ENCODE results near the gene BUB3.
"Not testable (repeated sequence)": the region's sequence is repeated elsewhere in the genome, so short reads cannot be mapped to it uniquely, and the experiment has no call there.

Gene BUB3

DNA sequence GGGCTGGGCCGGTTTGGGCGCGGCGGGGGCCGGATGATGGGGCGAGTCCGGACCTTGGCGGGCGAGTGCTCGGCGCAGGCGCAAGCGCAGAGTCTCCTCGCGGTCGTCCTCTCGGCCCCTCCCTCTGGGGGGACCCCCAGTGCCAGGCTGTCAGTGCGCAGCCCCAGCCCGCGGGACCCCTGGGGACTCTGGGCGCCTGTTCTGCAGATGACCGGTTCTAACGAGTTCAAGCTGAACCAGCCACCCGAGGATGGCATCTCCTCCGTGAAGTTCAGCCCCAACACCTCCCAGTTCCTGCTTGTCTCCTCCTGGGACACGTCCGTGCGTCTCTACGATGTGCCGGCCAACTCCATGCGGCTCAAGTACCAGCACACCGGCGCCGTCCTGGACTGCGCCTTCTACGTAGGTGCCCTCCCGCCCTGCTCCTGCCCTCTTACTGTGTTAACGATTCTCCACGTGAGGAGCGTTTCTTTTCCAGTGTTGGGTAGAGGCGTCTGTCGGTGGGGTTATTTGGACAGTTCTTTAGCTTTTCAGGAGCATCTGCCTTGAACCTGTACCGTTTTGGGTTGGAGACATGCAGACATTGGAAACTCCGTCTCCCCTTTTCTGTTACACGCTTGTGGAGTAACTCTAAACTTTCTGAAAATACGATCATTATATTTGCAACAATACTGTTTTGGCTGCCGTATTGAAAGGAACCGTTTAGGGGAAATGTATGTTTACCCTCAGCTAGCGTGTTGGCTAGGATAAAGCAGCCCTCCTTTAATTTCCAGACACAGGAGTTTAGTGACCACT lies 706 bp downstream of the BUB3 start:
- no peak for DNase-seq

DNA sequence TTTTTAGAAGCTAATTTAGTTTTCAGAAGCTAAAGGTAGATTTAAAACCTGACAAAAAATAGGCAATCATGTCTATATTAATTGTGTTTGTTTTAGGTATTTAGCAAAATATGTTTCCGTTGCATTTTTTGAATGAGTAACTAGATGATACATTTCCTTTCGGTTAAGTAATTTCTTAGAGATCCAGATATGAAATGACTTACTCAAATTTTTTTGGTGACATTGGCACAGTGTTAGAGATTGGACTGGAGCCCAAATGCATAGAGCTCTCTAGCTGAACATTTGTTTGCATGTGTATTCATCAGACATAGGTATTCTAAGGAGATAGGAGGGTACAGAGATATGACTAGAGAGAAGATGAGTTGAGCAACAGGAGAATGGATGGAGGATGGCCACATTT lies 1.9 kb downstream of the BUB3 start:
- DNase-seq: no peak

DNA sequence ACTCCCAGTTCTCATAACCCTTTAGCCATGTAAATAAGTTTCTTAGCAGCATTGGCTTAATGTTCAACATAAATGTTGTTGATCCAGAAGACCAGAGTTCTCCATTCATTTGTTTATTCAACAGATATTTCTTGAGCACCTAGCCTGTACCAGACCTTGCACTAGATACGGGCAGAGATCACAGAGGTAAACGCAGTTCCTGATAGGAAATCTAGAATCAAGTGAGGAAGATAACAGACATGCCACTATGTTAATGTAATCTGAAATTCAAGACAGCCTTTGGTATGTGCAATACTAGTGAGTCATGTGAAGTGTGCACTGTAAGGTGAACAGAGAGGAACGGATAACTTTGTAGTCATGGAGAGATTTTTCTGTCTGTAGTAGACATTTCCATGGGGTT lies 3.0 kb downstream of the BUB3 start:
- DNase-seq: no peak

DNA sequence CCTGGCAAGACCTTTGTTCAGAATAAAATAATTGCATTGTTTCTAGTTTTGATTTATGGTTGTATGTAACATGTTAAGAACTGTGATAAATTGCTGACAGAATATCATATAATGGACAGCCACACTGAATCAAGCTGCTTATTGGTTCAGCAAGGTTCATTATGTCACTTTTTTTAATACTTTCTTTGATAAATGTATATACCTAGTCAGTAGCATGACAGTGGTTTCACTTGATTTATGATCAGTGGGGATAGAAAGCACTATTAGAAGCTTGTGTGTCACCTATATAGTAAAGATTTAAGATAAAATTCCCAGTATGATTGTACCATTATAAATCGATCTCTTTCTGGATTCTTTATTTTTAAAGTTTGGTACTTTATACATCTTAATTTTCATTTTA lies 4.5 kb downstream of the BUB3 start:
- DNase-seq: no peak

DNA sequence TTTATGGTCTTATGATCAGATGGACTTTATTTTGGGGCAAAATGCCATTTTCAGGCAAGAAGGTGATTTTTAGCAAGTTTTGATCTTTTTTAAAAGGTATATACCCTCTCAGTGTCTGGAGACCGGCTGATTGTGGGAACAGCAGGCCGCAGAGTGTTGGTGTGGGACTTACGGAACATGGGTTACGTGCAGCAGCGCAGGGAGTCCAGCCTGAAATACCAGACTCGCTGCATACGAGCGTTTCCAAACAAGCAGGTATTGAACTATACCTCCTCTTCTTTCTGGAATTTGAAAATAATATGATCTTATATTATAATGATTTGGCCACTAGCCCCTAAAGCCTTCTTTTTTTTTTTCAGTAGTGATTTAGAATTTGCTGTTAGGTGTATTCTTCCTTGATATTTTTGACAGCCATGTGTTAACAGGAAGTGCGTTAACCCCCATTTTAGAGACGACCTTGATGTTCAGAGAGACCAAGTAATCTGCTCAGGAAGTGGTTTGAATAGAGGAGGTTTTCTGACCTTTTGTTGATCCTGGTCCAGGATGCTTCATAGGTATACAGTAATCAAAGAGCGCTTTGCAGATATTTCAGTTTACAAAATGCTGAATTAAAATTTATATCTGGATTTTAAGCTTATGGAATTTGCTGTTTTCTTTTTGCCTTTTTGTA lies 6.2 kb downstream of the BUB3 start:
- DNase-seq: no peak

DNA sequence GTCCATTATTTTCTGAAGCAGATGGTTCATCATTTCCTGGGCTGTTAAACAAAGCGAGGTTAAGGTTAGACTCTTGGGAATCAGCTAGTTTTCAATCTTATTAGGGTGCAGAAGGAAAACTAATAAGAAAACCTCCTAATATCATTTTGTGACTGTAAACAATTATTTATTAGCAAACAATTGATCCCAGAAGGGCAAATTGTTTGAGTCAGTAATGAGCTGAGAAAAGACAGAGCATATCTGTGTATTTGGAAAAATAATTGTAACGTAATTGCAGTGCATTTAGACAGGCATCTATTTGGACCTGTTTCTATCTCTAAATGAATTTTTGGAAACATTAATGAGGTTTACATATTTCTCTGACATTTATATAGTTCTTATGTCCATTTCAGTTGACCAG lies 10.1 kb downstream of the BUB3 start:
- no peak for DNase-seq

DNA sequence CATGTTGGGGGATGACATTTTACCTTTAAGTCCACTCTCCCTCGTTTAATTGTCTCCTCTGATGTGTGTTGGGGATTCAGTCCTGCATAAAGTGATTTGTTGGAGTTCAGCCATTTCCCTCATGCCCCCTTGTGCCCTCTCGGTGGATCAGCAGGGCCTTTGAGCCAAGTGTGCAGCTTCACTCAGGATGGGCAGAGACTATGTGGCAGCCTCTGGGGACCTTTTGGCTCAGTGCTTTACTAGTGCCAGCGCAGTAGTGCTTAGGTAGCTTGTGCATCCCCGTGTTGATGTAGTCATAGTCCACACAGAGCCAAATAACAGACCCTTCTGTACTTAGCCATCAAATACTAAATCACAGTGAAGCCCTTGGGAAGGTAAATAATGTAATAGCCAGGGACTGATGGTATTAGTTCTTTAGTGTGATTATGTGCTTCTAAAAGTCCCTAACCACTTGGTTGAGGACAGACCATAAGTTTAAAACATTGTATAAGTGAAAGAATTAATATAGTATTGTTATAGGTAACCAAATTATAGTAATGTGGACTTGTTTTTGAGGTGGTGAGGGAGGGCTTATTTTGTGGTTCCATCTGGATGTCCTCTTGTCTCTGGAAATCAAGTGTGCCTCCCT lies 11.4 kb downstream of the BUB3 start:
- no peak for DNase-seq

DNA sequence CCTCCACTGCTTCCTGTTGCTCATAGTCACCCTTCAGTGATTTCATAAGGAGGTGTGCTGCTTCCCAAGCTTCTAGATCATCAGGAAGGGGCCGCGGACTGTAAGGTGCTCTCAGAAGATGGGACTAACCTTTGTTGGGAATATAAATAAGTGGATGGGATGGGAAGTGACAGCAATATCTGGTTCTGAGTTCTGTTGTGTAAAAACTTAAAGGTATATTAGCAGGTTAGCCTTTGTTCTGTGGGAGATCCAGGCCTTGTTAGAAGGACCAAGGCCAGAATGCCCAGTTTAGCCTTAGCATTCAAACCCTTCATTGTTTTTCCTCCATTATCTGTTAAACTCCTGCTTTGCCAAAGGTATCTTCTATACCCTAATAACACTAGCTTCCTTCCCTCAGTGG lies 12.4 kb downstream of the BUB3 start:
- DNase-seq: no peak

DNA sequence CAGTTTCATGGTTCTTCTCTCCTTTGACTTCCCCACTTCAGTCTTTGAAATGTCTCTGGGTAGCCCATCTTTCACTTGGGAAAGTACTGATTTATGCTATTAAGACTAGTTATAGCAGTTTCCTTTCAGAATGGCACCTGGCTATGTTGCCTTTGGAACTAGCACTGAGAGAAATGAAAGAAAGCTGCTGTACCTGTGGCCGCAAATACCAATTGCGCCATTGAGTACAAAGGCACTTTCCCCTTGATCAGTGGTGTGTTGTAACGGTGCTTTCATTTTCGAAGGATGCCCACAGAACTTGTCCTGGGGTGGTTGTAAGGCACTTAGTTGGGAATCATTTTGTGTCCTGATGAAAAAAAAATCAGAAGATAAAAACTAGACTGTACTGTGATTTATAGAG lies 16.8 kb downstream of the BUB3 start:
- DNase-seq: no peak

DNA sequence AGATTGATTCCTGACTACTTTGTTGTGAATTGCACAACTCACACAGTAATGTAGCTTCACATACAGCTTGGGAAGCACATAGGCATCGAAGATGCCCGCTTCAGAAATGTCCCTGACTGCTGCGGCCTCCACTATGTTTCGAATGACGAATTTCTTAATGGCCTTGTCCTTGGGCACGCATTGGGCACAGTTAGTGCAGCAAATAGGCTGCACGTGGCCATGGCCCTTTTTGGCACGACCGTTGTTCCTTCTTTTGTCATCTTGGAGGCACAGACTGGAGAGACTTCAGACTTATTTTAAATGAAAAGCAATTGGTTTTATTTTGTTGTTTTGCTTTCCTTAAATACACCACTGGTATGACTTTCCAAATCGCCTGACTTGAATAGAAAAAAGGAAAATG lies 17.4 kb downstream of the BUB3 start:
- not testable (repeated sequence) for DNase-seq

DNA sequence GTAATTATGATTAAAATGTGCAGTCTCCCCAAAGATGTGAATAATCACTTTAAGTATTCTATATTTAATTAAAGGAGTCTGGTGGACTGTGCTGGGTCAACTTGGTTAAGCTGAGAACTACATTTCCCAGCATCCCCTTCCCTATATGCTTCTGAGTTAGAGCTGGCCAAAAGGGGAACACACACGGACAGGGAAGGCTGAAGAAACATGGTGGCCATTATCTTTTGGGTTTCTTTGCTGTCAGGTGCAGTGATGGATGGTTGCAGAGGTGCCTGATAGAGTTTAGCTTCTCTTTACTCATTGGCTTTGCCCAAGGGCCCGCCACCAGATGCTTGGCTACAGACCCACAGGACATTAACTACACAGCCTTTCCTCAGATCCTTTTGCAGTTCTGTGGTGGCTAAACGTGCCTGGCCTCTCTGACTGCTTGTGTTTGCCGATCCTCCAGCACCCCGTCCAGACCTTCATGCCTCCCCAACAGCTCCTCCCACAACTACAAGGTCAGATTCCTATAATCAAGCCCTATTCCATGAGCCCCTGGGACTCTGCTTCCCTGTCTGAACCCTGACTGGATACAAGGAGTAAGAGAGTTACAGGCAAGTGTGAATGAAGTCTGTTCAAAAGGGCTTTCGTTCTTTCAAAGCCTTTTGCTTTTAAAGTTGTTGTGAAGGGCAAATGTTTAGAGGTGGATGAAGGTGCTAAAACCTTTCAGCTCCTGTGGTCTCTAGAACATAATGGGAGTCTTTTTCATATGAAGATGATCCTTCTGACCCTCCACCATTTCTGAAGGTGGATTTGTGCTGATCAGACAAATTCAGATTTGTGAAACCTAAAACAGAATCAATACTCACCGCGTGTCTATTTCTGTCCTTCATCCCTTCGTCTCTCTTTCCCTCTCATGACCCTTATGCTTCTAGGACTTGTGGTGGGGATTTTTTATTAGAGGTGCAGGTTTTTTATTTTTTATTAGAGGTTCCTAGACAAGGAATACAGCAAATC lies 21.5 kb downstream of the BUB3 start:
- no peak for DNase-seq

DNA sequence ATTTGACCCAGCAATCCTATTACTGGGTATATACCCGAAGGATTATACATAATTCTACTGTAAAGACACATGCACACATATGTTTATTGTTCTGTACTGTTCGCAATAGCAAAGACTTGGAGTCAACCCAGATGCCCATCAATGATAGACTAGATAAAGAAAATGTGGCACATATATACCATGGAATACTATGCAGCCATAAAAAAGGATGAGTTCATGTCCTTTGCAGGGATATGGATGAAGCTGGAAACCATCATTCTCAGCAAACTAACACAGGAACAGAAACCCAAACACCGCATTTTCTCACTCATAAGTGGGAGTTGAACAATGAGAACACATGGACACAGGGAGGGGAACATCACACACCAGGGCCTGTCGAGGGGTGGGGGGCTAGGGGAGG lies 24.2 kb downstream of the BUB3 start:
- not testable (repeated sequence) for DNase-seq

DNA sequence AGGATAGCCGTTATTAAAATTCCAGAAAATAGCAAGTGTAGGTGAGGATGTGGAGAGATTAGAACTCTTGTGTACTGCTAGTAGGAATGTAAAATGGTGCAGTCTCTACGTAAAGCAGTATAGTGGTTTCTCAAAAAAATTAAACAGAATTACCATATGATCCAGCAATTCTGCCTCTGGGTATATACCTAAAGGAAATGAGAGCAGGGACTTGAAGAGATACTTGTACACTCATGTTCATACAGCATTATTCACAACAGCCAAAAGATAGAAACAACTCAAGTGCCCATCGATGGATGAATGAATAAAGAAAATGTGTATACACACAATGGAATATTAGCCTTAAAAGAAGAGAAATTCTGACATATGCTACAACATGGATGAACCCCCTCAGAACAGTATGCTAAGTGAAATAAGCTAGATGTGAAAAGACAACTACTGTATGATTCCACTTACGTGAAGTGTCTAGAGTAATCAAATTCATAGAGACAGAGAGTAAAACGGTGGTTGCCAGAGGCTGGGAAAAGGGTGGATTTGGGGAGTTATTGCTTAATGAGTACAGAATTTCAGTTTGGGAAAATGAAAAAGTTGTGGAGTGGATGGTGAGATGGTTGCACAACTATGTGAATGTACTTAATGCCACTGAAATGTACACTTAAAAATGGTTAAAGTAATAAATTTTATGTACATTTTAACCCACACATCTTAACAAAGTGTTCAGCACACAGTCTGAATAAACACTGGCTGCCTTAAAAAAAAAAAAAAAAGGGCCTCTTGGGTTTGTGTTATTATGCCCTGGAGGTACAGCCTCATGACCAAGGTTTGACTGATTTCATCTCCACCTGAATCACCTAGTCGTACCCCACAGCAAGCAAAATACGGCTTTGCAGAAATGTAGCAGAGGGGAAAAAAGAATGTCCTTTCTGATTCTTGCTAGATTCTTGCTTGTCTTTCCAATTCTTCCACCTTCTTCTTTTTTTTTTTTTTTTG lies 26.2 kb downstream of the BUB3 start:
- DNase-seq: no peak

DNA sequence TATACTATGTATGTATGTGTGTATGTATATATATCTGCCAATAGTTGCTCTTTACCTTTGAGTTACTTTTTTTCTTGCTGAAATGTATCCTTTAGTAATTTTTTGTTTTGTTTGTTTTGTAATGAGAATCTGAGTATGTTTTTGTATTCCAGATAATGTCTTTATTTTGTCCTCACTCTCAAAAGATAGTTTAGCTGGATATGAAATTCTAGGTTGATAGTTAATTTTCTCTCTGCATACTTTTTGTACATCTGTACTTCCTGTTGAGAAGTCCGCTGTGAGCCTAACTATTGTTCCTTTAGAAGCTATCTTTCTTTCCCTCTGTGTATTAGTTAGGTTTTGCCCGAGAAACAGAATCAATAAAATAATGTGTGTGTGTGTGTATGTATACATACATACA lies 29.5 kb downstream of the BUB3 start:
- DNase-seq: no peak

DNA sequence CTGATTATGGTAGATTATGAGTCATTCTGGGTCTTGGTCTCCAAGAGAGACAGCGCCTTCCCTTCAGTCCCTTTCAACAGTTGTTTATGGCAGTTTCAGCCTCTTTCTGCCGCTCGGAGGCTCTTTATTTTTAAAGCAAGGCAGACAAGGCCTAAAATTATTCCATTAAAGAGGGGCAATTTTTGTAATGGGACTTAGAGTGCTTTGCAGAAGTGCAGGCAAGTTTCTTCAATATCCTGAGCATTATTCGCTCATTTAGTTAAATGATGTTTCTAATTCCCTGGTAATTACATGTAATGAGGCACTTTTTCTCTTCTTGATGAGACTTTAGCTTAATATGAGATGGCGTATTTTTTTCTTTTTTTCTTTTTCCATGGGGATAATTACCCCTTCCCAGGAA lies 33.6 kb downstream of the BUB3 start:
- no peak for DNase-seq

DNA sequence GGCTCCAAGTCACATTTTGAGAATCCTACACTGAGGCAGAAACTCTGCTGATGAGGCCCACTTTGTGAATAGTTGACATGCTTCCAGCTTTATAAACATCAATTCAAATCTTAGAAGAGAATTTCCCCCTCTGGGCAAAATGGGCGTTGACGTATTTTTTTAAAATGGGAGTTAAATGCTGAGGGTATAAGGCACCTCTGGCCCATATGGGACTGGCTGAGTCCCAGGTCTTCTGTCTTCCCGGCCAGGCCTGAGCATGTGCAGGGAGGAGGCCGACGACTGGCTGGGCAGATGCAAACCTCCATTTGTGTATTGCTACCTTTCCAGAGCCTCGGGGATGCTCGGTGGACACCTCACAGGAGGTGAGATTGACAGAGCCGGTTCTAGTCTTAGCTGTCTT lies 37.7 kb downstream of the BUB3 start:
- no peak for DNase-seq

DNA sequence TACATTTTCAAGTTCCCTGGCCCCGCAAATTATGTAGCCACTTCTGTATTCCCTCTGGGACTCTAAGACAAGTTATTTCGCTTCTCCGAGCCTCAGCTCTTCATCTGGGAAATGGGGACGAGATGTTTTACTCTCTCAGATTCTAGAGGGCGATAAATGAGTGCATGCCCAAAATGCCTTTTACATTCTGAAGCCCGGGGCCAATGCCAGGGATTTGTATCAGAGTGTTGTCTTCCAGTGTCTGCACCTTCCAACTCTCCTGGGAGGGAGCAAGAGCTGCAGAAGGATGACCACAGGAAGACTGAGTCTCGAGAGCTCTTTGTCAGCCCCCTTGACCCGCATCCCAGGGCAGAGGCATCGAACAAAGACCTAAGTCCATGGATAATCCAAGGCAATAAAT lies 39.9 kb downstream of the BUB3 start:
- DNase-seq: no peak

DNA sequence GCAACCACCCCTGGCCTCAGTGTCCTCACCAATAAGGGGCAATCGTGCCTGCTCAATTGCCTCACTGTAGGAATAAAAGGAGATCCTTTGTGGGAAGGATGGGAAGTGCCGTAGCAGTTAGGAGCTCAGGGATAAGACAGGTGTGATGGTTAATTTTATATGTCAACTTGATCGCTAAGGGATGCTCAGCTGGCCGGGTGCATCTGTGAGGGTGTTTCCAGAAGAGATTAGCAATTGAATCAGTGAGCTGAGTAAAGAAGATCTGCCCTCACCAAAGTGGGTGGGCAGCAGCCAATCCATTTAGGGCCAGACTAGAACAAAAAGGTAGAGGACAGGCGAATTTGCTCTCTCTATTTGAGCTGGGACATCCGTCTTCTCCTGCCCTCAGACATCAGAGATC lies 46.3 kb downstream of the BUB3 start:
- no peak for DNase-seq

DNA sequence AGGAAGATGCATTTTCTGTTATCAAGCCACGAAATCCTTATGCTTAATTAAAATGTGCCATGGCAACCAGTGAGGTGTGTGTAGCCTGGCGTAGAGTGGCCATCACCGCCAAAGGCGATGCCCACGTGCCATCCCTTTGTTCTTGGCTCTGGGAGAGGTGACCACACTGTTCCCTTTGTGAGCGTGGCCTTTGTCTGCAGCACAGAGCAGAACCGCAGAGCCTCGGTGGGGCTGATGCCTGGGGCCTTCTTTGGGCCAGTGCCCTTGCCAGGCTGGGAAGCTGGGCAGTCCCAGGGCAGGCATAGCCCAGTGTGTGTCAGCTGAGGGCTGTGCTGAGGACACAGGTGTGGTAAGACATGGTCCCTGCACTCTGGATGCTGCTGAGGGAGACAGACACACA lies 48.3 kb downstream of the BUB3 start:
- DNase-seq: no peak

DNA sequence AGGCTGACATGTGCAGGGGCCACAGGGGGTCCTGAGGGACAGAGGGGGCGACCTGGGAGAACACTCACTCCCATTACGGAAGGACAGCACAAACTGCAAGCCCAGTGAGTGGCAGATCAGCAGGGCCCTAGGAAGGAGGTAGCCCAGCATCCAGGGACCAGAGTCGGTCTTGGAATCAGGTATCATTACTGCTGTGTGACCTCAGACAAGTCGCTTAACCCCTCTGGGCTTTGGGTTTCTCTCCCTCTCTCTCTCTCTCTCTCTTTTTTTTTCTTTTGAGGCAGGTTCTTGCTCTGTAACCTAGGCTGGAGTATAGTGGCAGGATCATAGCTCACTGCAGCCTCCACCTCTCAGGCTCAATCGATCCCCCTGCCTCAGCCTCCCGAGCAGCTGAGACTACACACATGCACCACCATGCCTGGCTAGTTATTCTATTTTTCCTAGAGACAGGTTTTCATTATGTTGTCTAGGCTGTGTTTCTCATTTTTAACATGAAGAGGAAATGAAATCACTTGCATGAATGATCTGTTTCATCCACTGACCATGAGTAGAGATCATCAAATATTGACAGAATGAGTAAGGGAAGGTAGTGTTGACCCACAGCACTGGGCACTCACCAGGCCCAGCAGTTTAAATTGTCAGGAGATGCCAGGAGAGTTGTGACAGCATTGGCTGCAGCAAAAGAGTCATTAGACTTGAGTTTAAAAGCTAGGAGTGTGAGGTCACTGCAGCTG lies 49.4 kb downstream of the BUB3 start:
- no peak for DNase-seq

DNA sequence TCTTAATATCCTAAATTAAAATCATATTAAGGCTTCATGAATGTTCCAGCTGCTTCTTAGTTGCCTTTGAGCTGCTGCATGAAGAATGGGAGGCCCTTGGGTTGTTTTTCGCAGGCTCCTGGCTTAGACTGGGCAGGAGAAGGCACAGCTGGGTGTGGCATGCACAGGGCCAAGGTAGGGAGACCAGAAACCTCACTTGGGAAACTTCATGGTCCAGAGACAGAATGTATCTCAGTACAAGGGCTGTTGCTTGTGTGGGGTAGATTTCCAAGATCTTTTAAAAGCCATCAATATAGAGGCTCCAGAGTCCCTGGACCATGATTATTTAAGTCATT lies 49.9 kb downstream of the BUB3 start:
- DNase-seq: no peak
